ENCODE measurements around the gene GALNT10. TPM values are rescaled to one million over a fixed set of nuclear protein-coding genes. Genes with fewer than 3 reads are reported as not detected.

The GALNT10 gene
- total and polyA plus RNA-seq, 10 donors: 7.6 to 50.2 (median 43.5) TPM

GRCh38 chr5:154317916-154318315 lies 127.4 kb downstream of the GALNT10 start:
- TF ChIP-seq POLR2A (IDR thresholded peaks at IDR 0.05) (no peak), CTCF (IDR thresholded peaks at IDR 0.05 in 8 of 11, conservative IDR thresholded peaks at IDR 0.05 in 3 of 11) (no peak), POLR2AphosphoS5 (IDR thresholded peaks at IDR 0.05) (no peak)
- Histone ChIP-seq H3K4me3 (no peak overlapping the region), H3K27ac (no peak overlapping the region), H3K27me3 (replicated peaks in 1 of 7) (no peaks in the 10 kb centered on the region), H3K36me3 (peaks cover 0 to 24% (median 0%) of the 10 kb centered on the region in 6 donors), H3K9me3 (no peaks in the 10 kb centered on the region), H3K4me1 (peaks cover 0 to 16% (median 2%) of the 10 kb centered on the region in 6 donors)
- DNase-seq: no peak
- WGBS, 5 donors: 91 to 98% (median 93%) methylated on average over 3 of the region's 3 CpGs
- intact Hi-C loops (cut with DNase I; ENCODE audit: low total_unique reads): no loop called here

- DNase-seq: no peak
- intact Hi-C loops (cut with DNase I; ENCODE audit: low total_unique reads): no loop called here
- WGBS, 5 donors: 93 to 98% (median 96%) methylated on average over 1 of the region's 1 CpG
These were observed 128.2 kb downstream of the GALNT10 start for GRCh38 chr5:154318691-154319090.

GRCh38 chr5:154319736-154320135 lies 129.2 kb downstream of the GALNT10 start:
- TF ChIP-seq CTCF (IDR thresholded peaks at IDR 0.05 in 8 of 11, conservative IDR thresholded peaks at IDR 0.05 in 3 of 11) (no peak), POLR2A (IDR thresholded peaks at IDR 0.05) (no peak), POLR2AphosphoS5 (IDR thresholded peaks at IDR 0.05) (no peak)
- intact Hi-C loops (cut with DNase I; ENCODE audit: low total_unique reads): no loop called here

More at GRCh38 chr5:154318691-154319090, 128.2 kb downstream of the GALNT10 start:
- H3K9me3 ChIP-seq: no peaks in the 10 kb centered on the region
- H3K27me3 ChIP-seq (replicated peaks in 1 of 7): no peaks in the 10 kb centered on the region
- H3K4me1 ChIP-seq: peaks cover 0 to 17% (median 2%) of the 10 kb centered on the region in 6 donors
- peaks cover 0 to 31% (median 0%) of the 10 kb centered on the region in 6 donors for H3K36me3 ChIP-seq
- TF ChIP-seq POLR2A (IDR thresholded peaks at IDR 0.05): no peak
- TF ChIP-seq CTCF (IDR thresholded peaks at IDR 0.05 in 8 of 11, conservative IDR thresholded peaks at IDR 0.05 in 3 of 11): no peak
- H3K27ac ChIP-seq: no peak overlapping the region
- no peak overlapping the region for H3K4me3 ChIP-seq

GRCh38 chr5:154320224-154321089 lies 129.9 kb downstream of the GALNT10 start:
- 67 to 72% (median 70%) methylated on average over 6 of the region's 6 CpGs for WGBS, 5 donors
- Histone ChIP-seq H3K27ac (no peak overlapping the region), H3K36me3 (peaks cover 0 to 32% (median 0%) of the 10 kb centered on the region in 6 donors), H3K27me3 (replicated peaks in 1 of 7) (no peaks in the 10 kb centered on the region), H3K4me3 (no peak overlapping the region), H3K4me1 (peaks cover 0 to 17% (median 2%) of the 10 kb centered on the region in 6 donors), H3K9me3 (no peaks in the 10 kb centered on the region)
- intact Hi-C loops (cut with DNase I; ENCODE audit: low total_unique reads): no loop called here
- DNase-seq: no peak
- no peak for TF ChIP-seq CTCF (IDR thresholded peaks at IDR 0.05 in 8 of 11, conservative IDR thresholded peaks at IDR 0.05 in 3 of 11)
- TF ChIP-seq POLR2AphosphoS5 (IDR thresholded peaks at IDR 0.05): no peak

More at GRCh38 chr5:154319736-154320135, 129.2 kb downstream of the GALNT10 start:
- Histone ChIP-seq H3K4me1 (peaks cover 0 to 17% (median 2%) of the 10 kb centered on the region in 6 donors), H3K27ac (no peak overlapping the region), H3K9me3 (no peaks in the 10 kb centered on the region), H3K36me3 (peaks cover 0 to 35% (median 0%) of the 10 kb centered on the region in 6 donors), H3K27me3 (replicated peaks in 1 of 7) (no peaks in the 10 kb centered on the region), H3K4me3 (no peak overlapping the region)
- DNase-seq: no peak
- WGBS, 5 donors: 70 to 97% (median 83%) methylated on average over 4 of the region's 4 CpGs

All from spleen (tissue), 11 donors.